ENCODE measurements around the gene TMEM236.

Gene TMEM236

GRCh38 chr10:17838080-17838648, 86.2 kb downstream of the TMEM236 start:
- 93 to 95% methylated on average over 9 of the region's 9 CpGs for WGBS, 2 experiments
- H3K27ac ChIP-seq (ENCODE audit: insufficient read depth, low read depth, low read length, poor library complexity, severe bottlenecking): no peak overlapping the region
- no peak overlapping the region for H3K4me3 ChIP-seq (ENCODE audit: insufficient read depth, low read depth, low read length)

GRCh38 chr10:17841050-17841449, 89.0 kb downstream of the TMEM236 start:
- H3K27me3 ChIP-seq (ENCODE audit: control insufficient read depth, insufficient read depth, low read length, poor library complexity, severe bottlenecking): no peaks in the 10 kb centered on the region
- no peaks in the 10 kb centered on the region for H3K4me1 ChIP-seq (ENCODE audit: control insufficient read depth, insufficient read depth, low read length)
- no peak overlapping the region for H3K27ac ChIP-seq (ENCODE audit: insufficient read depth, low read depth, low read length, poor library complexity, severe bottlenecking)
- no peaks in the 10 kb centered on the region for H3K36me3 ChIP-seq (ENCODE audit: control insufficient read depth, insufficient read depth, low read length)
- H3K4me3 ChIP-seq (ENCODE audit: insufficient read depth, low read depth, low read length): no peak overlapping the region
- H3K9me3 ChIP-seq (ENCODE audit: control insufficient read depth, low read length): no peaks in the 10 kb centered on the region
- 100% methylated on average over 1 of the region's 1 CpG; no CpG with 5 or more reads in 1 of the 2 experiments for WGBS, 2 experiments

More at GRCh38 chr10:17838080-17838648, 86.2 kb downstream of the TMEM236 start:
- Histone ChIP-seq H3K36me3 (ENCODE audit: control insufficient read depth, insufficient read depth, low read length) (no peaks in the 10 kb centered on the region), H3K9me3 (ENCODE audit: control insufficient read depth, low read length) (no peaks in the 10 kb centered on the region), H3K4me1 (ENCODE audit: control insufficient read depth, insufficient read depth, low read length) (no peaks in the 10 kb centered on the region), H3K27me3 (ENCODE audit: control insufficient read depth, insufficient read depth, low read length, poor library complexity, severe bottlenecking) (no peaks in the 10 kb centered on the region)

GRCh38 chr10:17842641-17843040, 90.6 kb downstream of the TMEM236 start:
- no peaks in the 10 kb centered on the region for H3K27me3 ChIP-seq (ENCODE audit: control insufficient read depth, insufficient read depth, low read length, poor library complexity, severe bottlenecking)
- H3K9me3 ChIP-seq (ENCODE audit: control insufficient read depth, low read length): no peaks in the 10 kb centered on the region
- no peaks in the 10 kb centered on the region for H3K4me1 ChIP-seq (ENCODE audit: control insufficient read depth, insufficient read depth, low read length)
- no peaks in the 10 kb centered on the region for H3K36me3 ChIP-seq (ENCODE audit: control insufficient read depth, insufficient read depth, low read length)
- no peak overlapping the region for H3K4me3 ChIP-seq (ENCODE audit: insufficient read depth, low read depth, low read length)
- 92 to 93% methylated on average over 3 to 4 of the region's 5 CpGs for WGBS, 2 experiments
- no peak overlapping the region for H3K27ac ChIP-seq (ENCODE audit: insufficient read depth, low read depth, low read length, poor library complexity, severe bottlenecking)

- peaks cover 6% of the 10 kb centered on the region for H3K4me1 ChIP-seq (ENCODE audit: control insufficient read depth, insufficient read depth, low read length)
- H3K27me3 ChIP-seq (ENCODE audit: control insufficient read depth, insufficient read depth, low read length, poor library complexity, severe bottlenecking): no peaks in the 10 kb centered on the region
- 81 to 82% methylated on average over 5 of the region's 5 CpGs for WGBS, 2 experiments
- H3K27ac ChIP-seq (ENCODE audit: insufficient read depth, low read depth, low read length, poor library complexity, severe bottlenecking): no peak overlapping the region
- H3K36me3 ChIP-seq (ENCODE audit: control insufficient read depth, insufficient read depth, low read length): no peaks in the 10 kb centered on the region
- no peaks in the 10 kb centered on the region for H3K9me3 ChIP-seq (ENCODE audit: control insufficient read depth, low read length)
- no peak overlapping the region for H3K4me3 ChIP-seq (ENCODE audit: insufficient read depth, low read depth, low read length)
Measured at GRCh38 chr10:17847585-17848296, 95.7 kb downstream of the TMEM236 start.

- Histone ChIP-seq H3K36me3 (ENCODE audit: control insufficient read depth, insufficient read depth, low read length) (no peaks in the 10 kb centered on the region), H3K27me3 (ENCODE audit: control insufficient read depth, insufficient read depth, low read length, poor library complexity, severe bottlenecking) (no peaks in the 10 kb centered on the region), H3K4me3 (ENCODE audit: insufficient read depth, low read depth, low read length) (no peak overlapping the region), H3K27ac (ENCODE audit: insufficient read depth, low read depth, low read length, poor library complexity, severe bottlenecking) (no peak overlapping the region), H3K4me1 (ENCODE audit: control insufficient read depth, insufficient read depth, low read length) (peaks cover 6% of the 10 kb centered on the region), H3K9me3 (ENCODE audit: control insufficient read depth, low read length) (no peaks in the 10 kb centered on the region)
- WGBS, 2 experiments: 90 to 94% methylated on average over 5 of the region's 5 CpGs
Measured at GRCh38 chr10:17848646-17849045, 96.6 kb downstream of the TMEM236 start.
